MCF 10A (cell line): ENCODE measurements around the gene ELP5. TPM values are rescaled to one million over a fixed set of nuclear protein-coding genes. Genes with fewer than 3 reads are reported as not detected.

Source experiments
- BruUV-seq: library from RNA; stranded (reverse); fragments of 400-500 nt; replicated peaks from 2 replicates; lab custom pipeline; 2021; lab: Mats Ljungman, UMichigan
- CTCF ChIA-PET: fragments of 300-600 bp; sonication (Branson Sonifier 250); formaldehyde crosslinking; extraction: SDS; loops from one replicate; lab custom pipeline; 2021; ENCODE audit warnings: antibody characterized with exemption, inconsistent platforms; lab: Yijun Ruan, JAX
- POLR2A ChIA-PET: fragments of 300-600, 350-650 bp; sonication (Branson Sonifier 250); formaldehyde crosslinking; extraction: SDS; loops from one replicate; lab custom pipeline; 2020; ENCODE audit warnings: antibody characterized with exemption, inconsistent platforms; lab: Yijun Ruan, JAX
- DNase-seq: peaks from one replicate; pipeline ENCODE4 v3.0.0-alpha.2; 2018; ENCODE audit not compliant: unreplicated experiment
- H3K27ac Mint-ChIP-seq: one replicate; pipeline ENCODE4 v1.8.0; 2022; ENCODE audit warnings: mild to moderate bottlenecking, low read depth, mixed read lengths; ENCODE audit not compliant: unreplicated experiment
- H3K27me3 Mint-ChIP-seq: one replicate; pipeline ENCODE4 v1.8.0; 2022; ENCODE audit warnings: mixed read lengths; ENCODE audit not compliant: insufficient read depth, unreplicated experiment
- H3K36me3 Mint-ChIP-seq: one replicate; pipeline ENCODE4 v1.8.0; 2022; ENCODE audit warnings: mild to moderate bottlenecking, moderate library complexity, mixed read lengths; ENCODE audit not compliant: insufficient read depth, unreplicated experiment
- H3K4me1 Mint-ChIP-seq: one replicate; pipeline ENCODE4 v1.8.0; 2022; ENCODE audit warnings: mixed read lengths; ENCODE audit not compliant: insufficient read depth, unreplicated experiment
- H3K4me3 Mint-ChIP-seq: one replicate; pipeline ENCODE4 v1.8.0; 2022; ENCODE audit warnings: mild to moderate bottlenecking, moderate library complexity, mixed read lengths; ENCODE audit not compliant: unreplicated experiment
- H3K9me3 Mint-ChIP-seq: one replicate; pipeline ENCODE4 v1.8.0; 2022; ENCODE audit warnings: mixed read lengths; ENCODE audit not compliant: unreplicated experiment
- intact Hi-C: fragments of 100-400 bp; cut with micrococcal nuclease; formaldehyde crosslinking; loops from 2 replicates; pipeline ENCODE4 v1.14.1; 2022
- total RNA-seq: library from RNA; stranded (reverse); gene quantifications from 2 replicates; pipeline ENCODE4 v1.2.3, GENCODE V29; 2022
- TF ChIP-seq, protein P1 (sequence below): fragments of 200-600 bp; IDR thresholded peaks from one replicate; pipeline ENCODE4 v1.8.0; 2022; ENCODE audit warnings: antibody characterized with exemption, mild to moderate bottlenecking; ENCODE audit not compliant: unreplicated experiment

ELP5 gene
- total RNA-seq, 1 experiment from 2014 or later, result 91.3 TPM

DNA sequence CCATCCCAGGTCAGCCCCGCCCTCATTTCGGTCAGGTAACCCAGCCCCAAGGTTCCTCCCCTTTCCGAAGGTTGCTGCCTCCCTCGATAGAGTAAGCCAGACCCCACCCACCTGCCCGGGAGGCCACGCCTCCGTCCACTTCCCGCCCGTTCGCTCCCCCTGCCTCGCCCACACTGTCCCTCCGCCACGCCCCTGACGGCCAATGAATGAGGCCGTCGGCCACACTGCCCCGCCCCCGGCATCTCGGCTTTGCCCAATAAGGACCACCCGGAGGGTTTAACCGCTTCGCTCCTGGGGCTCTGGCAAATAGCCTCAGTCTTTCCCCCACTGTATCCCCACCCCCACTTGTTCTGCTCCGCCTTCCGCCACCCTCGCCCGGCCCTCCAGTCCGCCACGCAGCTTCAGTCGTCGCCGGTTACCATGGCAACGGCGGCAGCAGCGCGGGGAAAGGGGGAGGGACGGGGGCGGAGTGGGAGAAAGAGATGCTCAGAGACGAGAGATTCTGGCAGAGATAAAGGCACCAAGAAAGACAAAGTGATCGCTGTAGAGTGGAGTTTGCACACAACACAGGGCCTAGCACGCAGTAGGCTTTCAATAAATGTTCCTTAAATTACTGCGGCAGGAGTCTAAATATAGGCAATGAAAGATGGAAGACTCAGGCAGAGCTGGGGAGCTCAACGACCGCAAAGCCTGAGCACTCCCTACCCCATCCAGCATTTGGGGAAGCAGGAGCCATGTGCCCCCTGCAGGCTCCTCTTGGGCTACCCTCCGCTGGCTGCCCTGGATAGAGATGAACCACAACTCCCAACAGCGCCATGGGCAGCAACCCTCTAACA, 37.5 kb upstream of the ELP5 start:
- peaks cover 19% of the 10 kb centered on the region for H3K36me3 Mint-ChIP-seq
- peak overlapping the region; percentile 85 for H3K27ac Mint-ChIP-seq
- H3K4me1 Mint-ChIP-seq, result peaks cover 26% of the 10 kb centered on the region
- intact Hi-C loops, result loop anchor here (5.0 kb wide), 1 partner anchor 77 kb away; no protein-coding TSS in a partner anchor
- DNase-seq, result peak; percentile 95
- peak overlapping the region; percentile 75 for H3K4me3 Mint-ChIP-seq
- TF ChIP-seq, protein P1, sequence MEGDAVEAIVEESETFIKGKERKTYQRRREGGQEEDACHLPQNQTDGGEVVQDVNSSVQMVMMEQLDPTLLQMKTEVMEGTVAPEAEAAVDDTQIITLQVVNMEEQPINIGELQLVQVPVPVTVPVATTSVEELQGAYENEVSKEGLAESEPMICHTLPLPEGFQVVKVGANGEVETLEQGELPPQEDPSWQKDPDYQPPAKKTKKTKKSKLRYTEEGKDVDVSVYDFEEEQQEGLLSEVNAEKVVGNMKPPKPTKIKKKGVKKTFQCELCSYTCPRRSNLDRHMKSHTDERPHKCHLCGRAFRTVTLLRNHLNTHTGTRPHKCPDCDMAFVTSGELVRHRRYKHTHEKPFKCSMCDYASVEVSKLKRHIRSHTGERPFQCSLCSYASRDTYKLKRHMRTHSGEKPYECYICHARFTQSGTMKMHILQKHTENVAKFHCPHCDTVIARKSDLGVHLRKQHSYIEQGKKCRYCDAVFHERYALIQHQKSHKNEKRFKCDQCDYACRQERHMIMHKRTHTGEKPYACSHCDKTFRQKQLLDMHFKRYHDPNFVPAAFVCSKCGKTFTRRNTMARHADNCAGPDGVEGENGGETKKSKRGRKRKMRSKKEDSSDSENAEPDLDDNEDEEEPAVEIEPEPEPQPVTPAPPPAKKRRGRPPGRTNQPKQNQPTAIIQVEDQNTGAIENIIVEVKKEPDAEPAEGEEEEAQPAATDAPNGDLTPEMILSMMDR, result peak; percentile 27
- ChIA-PET CTCF (interaction anchor here (0.5 to 0.9 kb wide), 5 partner anchors 12 to 546 kb away, joined by 3 read pairs; no protein-coding TSS in a partner anchor), POLR2A (interaction anchor here (0.7 to 1.5 kb wide), 4 partner anchors 20 to 265 kb away, joined by 3 to 5 read pairs (median 4); partner anchors contain the start of genes DVL2 and ZBTB4)
- H3K9me3 Mint-ChIP-seq, result no peaks in the 10 kb centered on the region
- no TSS peak for BruUV-seq
- H3K27me3 Mint-ChIP-seq, result no peaks in the 10 kb centered on the region

- intact Hi-C loops, result no loop called here
- CTCF ChIA-PET, result interaction anchor here (0.7 kb wide), 1 partner anchor 170 kb away, joined by 3 read pairs; no protein-coding TSS in a partner anchor
- peak overlapping the region; percentile 75 for H3K4me3 Mint-ChIP-seq
- peaks cover 28% of the 10 kb centered on the region for H3K4me1 Mint-ChIP-seq
- H3K27ac Mint-ChIP-seq, result no peak overlapping the region
- POLR2A ChIA-PET, result interaction anchor here (1.5 kb wide), 1 partner anchor 19 kb away, joined by 5 read pairs; the partner anchor contains the start of gene DVL2
- TF ChIP-seq, protein P1, result no peak
- H3K9me3 Mint-ChIP-seq, result no peaks in the 10 kb centered on the region
- no peaks in the 10 kb centered on the region for H3K27me3 Mint-ChIP-seq
- no peak for DNase-seq
- BruUV-seq, result no TSS peak
- H3K36me3 Mint-ChIP-seq, result peaks cover 22% of the 10 kb centered on the region
These were observed 36.8 kb upstream of the ELP5 start for GRCh38 chr17:7215136-7215638.

GRCh38 chr17:7215652-7216180, 36.3 kb upstream of the ELP5 start:
- peaks cover 33% of the 10 kb centered on the region for H3K4me1 Mint-ChIP-seq
- TF ChIP-seq, protein P1, result no peak
- POLR2A ChIA-PET, result interaction anchor here (0.5 kb wide), 1 partner anchor 33 kb away, joined by 3 read pairs; no protein-coding TSS in a partner anchor

More at GRCh38 chr17:7215652-7216180, 36.3 kb upstream of the ELP5 start:
- no TSS peak for BruUV-seq
- H3K9me3 Mint-ChIP-seq, result no peaks in the 10 kb centered on the region
- no peak overlapping the region for H3K4me3 Mint-ChIP-seq
- H3K36me3 Mint-ChIP-seq, result peaks cover 28% of the 10 kb centered on the region
- H3K27me3 Mint-ChIP-seq, result no peaks in the 10 kb centered on the region
- H3K27ac Mint-ChIP-seq, result no peak overlapping the region
- CTCF ChIA-PET, result no interaction called here
- intact Hi-C loops, result no loop called here
- DNase-seq, result no peak
